H1 (cell line): ENCODE data around the gene TMEM178B. TPM values are rescaled to one million over a fixed set of nuclear protein-coding genes. Genes with fewer than 3 reads are reported as not detected.

Source experiments
- CTCF ChIA-PET: fragments of 300-600 bp; sonication (Branson Sonifier 250); formaldehyde crosslinking; loops from one replicate; lab custom pipeline; 2021; ENCODE audit not compliant: partially characterized antibody; lab: Charles Lee
- POLR2A ChIA-PET: fragments of 300-600 bp; sonication (Branson Sonifier 250); formaldehyde crosslinking; loops from one replicate; lab custom pipeline; 2021; ENCODE audit warnings: inconsistent platforms; ENCODE audit not compliant: partially characterized antibody; lab: Charles Lee
- DNase-seq, 2 experiments: peaks; one replicate each; pipeline versions ENCODE4 v3.0.0 to v3.0.0-alpha.2; 2010 to 2022; ENCODE audit warnings: low spot score in 2 of 2, low read depth in 1 of 2, mixed read lengths in 1 of 2
- FAIRE-seq: peaks from 2 replicates; lab custom pipeline; 2011; peaks lifted over from hg19 to GRCh38; lab: Jason Lieb, UNC
- H2AFZ ChIP-seq: 2 replicates; pipeline ENCODE4 v1.8.1; 2012; ENCODE audit warnings: low read length, inconsistent platforms
- H2AK5ac ChIP-seq: 2 replicates; pipeline ENCODE4 v1.6.1; 2013; ENCODE audit warnings: low read depth, low read length
- H2BK120ac ChIP-seq: replicated peaks from 2 replicates; pipeline ENCODE3; 2013; ENCODE audit warnings: low read depth, low read length, inconsistent platforms
- H2BK12ac ChIP-seq: 2 replicates; pipeline ENCODE4 v1.6.1; 2013; ENCODE audit warnings: low read depth, low read length
- H2BK15ac ChIP-seq: 2 replicates; pipeline ENCODE4 v1.6.1; 2013; ENCODE audit warnings: low read length
- H2BK20ac ChIP-seq: 2 replicates; pipeline ENCODE4 v1.6.1; 2013; ENCODE audit warnings: low read length
- H2BK5ac ChIP-seq: 2 replicates; pipeline ENCODE4 v1.6.1; 2013; ENCODE audit warnings: low read depth, low read length
- H3K14ac ChIP-seq: 2 replicates; pipeline ENCODE4 v1.6.1; 2013; ENCODE audit warnings: inconsistent platforms; ENCODE audit not compliant: insufficient read length
- H3K18ac ChIP-seq: 2 replicates; pipeline ENCODE4 v1.6.1; 2013; ENCODE audit warnings: low read length; ENCODE audit errors: extremely low read depth
- H3K23ac ChIP-seq: 2 replicates; pipeline ENCODE4 v1.6.1; 2013; ENCODE audit warnings: inconsistent platforms; ENCODE audit not compliant: insufficient read length
- H3K23me2 ChIP-seq: 2 replicates; pipeline ENCODE4 v1.6.1; 2013; ENCODE audit warnings: low read depth, low read length
- H3K27ac ChIP-seq: 2 replicates; pipeline ENCODE4 v1.6.1; 2011; ENCODE audit warnings: low read depth, low read length, inconsistent platforms
- H3K27me3 ChIP-seq, 4 experiments: replicated peaks in 1 of 4; 1 replicate in 1 of 4; 2 replicates in 3 of 4; pipeline versions ENCODE4 v1.6.1 to v1.8.1; 2011 to 2013; ENCODE audit warnings: low read length in 3 of 4, mild to moderate bottlenecking in 3 of 4, inconsistent platforms in 2 of 4, mixed read lengths in 2 of 4, moderate library complexity in 1 of 4; ENCODE audit not compliant: control insufficient read depth in 3 of 4, insufficient read depth in 3 of 4; ENCODE audit errors: extremely low read depth in 1 of 4
- H3K36me3 ChIP-seq, 4 experiments: 2 replicates each; pipeline versions ENCODE4 v1.6.1 to v1.8.1; 2011 to 2013; ENCODE audit warnings: mild to moderate bottlenecking in 4 of 4, low read length in 3 of 4, moderate library complexity in 2 of 4, control low read depth in 1 of 4, inconsistent platforms in 1 of 4; ENCODE audit not compliant: insufficient read depth in 4 of 4, control insufficient read depth in 2 of 4
- H3K4ac ChIP-seq: replicated peaks from 2 replicates; pipeline ENCODE3; 2013; ENCODE audit warnings: low read length, low read depth, mixed read lengths, inconsistent platforms; ENCODE audit not compliant: insufficient read length
- H3K4me1 ChIP-seq, 4 experiments: replicated peaks in 1 of 4; 1 replicate in 1 of 4; 2 replicates in 3 of 4; pipeline versions ENCODE4 v1.6.1 to v1.8.1; 2011 to 2013; ENCODE audit warnings: low read length in 3 of 4, inconsistent platforms in 2 of 4, mixed read lengths in 1 of 4; ENCODE audit not compliant: insufficient read depth in 4 of 4, control insufficient read depth in 3 of 4
- H3K4me2 ChIP-seq, 2 experiments: 2 replicates each; pipeline versions ENCODE4 v1.6.1 to v1.8.1; 2011 to 2013; ENCODE audit warnings: low read depth in 2 of 2, low read length in 2 of 2, control low read depth in 1 of 2, inconsistent platforms in 1 of 2, mild to moderate bottlenecking in 1 of 2; ENCODE audit not compliant: insufficient read depth in 1 of 2
- H3K4me3 ChIP-seq, 4 experiments: fragments of 200-600, 300-600 bp in 1 of 4; sonication (generic), shearing (Covaris generic), sonication (Bioruptor Twin) in 1 of 4; 2 replicates each; pipeline versions ENCODE4 v1.5.1 to v1.8.1; 2011 to 2016; ENCODE audit warnings: low read length in 4 of 4, low read depth in 3 of 4, control low read depth in 2 of 4, inconsistent platforms in 2 of 4, mild to moderate bottlenecking in 2 of 4, mixed read lengths in 1 of 4, moderate library complexity in 1 of 4; ENCODE audit not compliant: insufficient read depth in 2 of 4; ENCODE audit errors: extremely low read depth in 1 of 4
- H3K56ac ChIP-seq: replicated peaks from 2 replicates; pipeline ENCODE3; 2013; ENCODE audit warnings: low read depth, mild to moderate bottlenecking, mixed read lengths, low read length, inconsistent platforms; ENCODE audit not compliant: insufficient read length
- H3K79me1 ChIP-seq: 2 replicates; pipeline ENCODE4 v1.6.1; 2013; ENCODE audit warnings: low read depth, low read length, control low read depth
- H3K79me2 ChIP-seq, 2 experiments: 2 replicates each; pipeline versions ENCODE4 v1.6.1 to v1.8.1; 2012 to 2013; ENCODE audit warnings: low read length in 2 of 2, mild to moderate bottlenecking in 2 of 2, inconsistent platforms in 1 of 2; ENCODE audit not compliant: insufficient read depth in 2 of 2, control insufficient read depth in 1 of 2
- H3K9ac ChIP-seq, 4 experiments: replicated peaks in 1 of 4; 1 replicate in 1 of 4; 2 replicates in 3 of 4; pipeline versions ENCODE4 v1.6.1 to v1.8.1; 2011 to 2013; ENCODE audit warnings: low read depth in 3 of 4, low read length in 3 of 4, control low read depth in 2 of 4, mild to moderate bottlenecking in 2 of 4, moderate library complexity in 2 of 4, inconsistent platforms in 1 of 4; ENCODE audit errors: extremely low read depth in 1 of 4
- H3K9me3 ChIP-seq, 2 experiments: 2 replicates each; pipeline versions ENCODE4 v1.6.1 to v1.8.1; 2012 to 2013; ENCODE audit warnings: mild to moderate bottlenecking in 2 of 2, moderate library complexity in 2 of 2, control low read depth in 1 of 2, inconsistent platforms in 1 of 2, low read depth in 1 of 2, low read length in 1 of 2, mixed read lengths in 1 of 2; ENCODE audit not compliant: insufficient read depth in 2 of 2
- H4K20me1 ChIP-seq, 2 experiments: replicated peaks in 1 of 2; 2 replicates each; pipeline versions ENCODE3 to v1.8.1; 2011 to 2013; ENCODE audit warnings: inconsistent platforms in 2 of 2, low read length in 2 of 2, mild to moderate bottlenecking in 1 of 2; ENCODE audit not compliant: insufficient read depth in 2 of 2, control insufficient read depth in 1 of 2
- H4K5ac ChIP-seq: 2 replicates; pipeline ENCODE4 v1.6.1; 2013; ENCODE audit warnings: low read length, low read depth, mixed read lengths, inconsistent platforms; ENCODE audit not compliant: insufficient read length
- H4K8ac ChIP-seq: 2 replicates; pipeline ENCODE4 v1.8.0; 2013; ENCODE audit warnings: mild to moderate bottlenecking, moderate library complexity, low read length, inconsistent platforms; ENCODE audit not compliant: insufficient read depth; ENCODE audit errors: extremely low read depth
- H4K91ac ChIP-seq: replicated peaks from 2 replicates; pipeline ENCODE3; 2013; ENCODE audit warnings: low read length, mixed read lengths, inconsistent platforms; ENCODE audit not compliant: insufficient read length
- BACH1 ChIP-seq: IDR thresholded peaks from 2 replicates; pipeline ENCODE4 v1.6.1; 2012; ENCODE audit warnings: low read length, improper control_type of control experiment
- JUND ChIP-seq: IDR thresholded peaks from 2 replicates; pipeline ENCODE4 v1.6.1; 2011; ENCODE audit warnings: mild to moderate bottlenecking, improper control_type of control experiment, low read length
- KDM5A ChIP-seq: fragments of 200-600 bp; IDR thresholded peaks from 2 replicates; pipeline ENCODE4 v1.7.1; 2012; ENCODE audit warnings: mild to moderate bottlenecking, low read length, inconsistent platforms, mixed read lengths
- MAFK ChIP-seq: IDR thresholded peaks from 2 replicates; pipeline ENCODE4 v1.6.1; 2012; ENCODE audit warnings: low read depth, mild to moderate bottlenecking, improper control_type of control experiment, low read length
- SIX5 ChIP-seq: IDR thresholded peaks from 2 replicates; pipeline ENCODE4 v1.6.1; 2011; ENCODE audit warnings: mild to moderate bottlenecking, low read depth, low read length
- WGBS, 2 experiments: shearing (Covaris generic) in 1 of 2; methylation state at CpG; one replicate each; pipeline versions ENCODE4 v1.1.6 to v1.1.7; 2013 to 2015; ENCODE audit warnings: low lambda C conversion rate in 2 of 2, mixed read lengths in 2 of 2, inconsistent platforms in 1 of 2, low coverage in 1 of 2, missing lambda C conversion rate in 1 of 2; ENCODE audit not compliant: insufficient replicate concordance in 2 of 2, insufficient coverage in 1 of 2, insufficient read length in 1 of 2; ENCODE audit errors: extremely low coverage in 1 of 2, missing lambda C conversion rate in 1 of 2; 5-methylcytosine and 5-hydroxymethylcytosine counted together
- polyA plus RNA-seq, 7 experiments: library from polyadenylated mRNA; depleted of rRNA in 3 of 7; stranded (reverse) in 5 of 7; unstranded in 2 of 7; fragments of >200 nt in 5 of 7; fragments of 200-250 nt in 2 of 7; gene quantifications; 1 replicate in 5 of 7; 2 replicates in 1 of 7; 4 replicates in 1 of 7; pipeline versions ENCODE4 v1.2.1 to v1.2.3, GENCODE V29; 2011 to 2013; ENCODE audit warnings: missing spikeins in 2 of 7, mixed read lengths in 2 of 7
- total RNA-seq: library from RNA; stranded (reverse); fragmentation: NEBNext Ultra II Directional; extraction: Animal tissue kit (Norgen Biotek cat#: 25700); gene quantifications from 2 replicates; pipeline ENCODE4 v1.2.1, GENCODE V29; 2021

TMEM178B gene
- total and polyA plus RNA-seq, 2 of the 8 experiments (the other 6 are each of a cell fraction or from before 2014, with no cell fraction given): 5.3 to 18.1 TPM

DNA sequence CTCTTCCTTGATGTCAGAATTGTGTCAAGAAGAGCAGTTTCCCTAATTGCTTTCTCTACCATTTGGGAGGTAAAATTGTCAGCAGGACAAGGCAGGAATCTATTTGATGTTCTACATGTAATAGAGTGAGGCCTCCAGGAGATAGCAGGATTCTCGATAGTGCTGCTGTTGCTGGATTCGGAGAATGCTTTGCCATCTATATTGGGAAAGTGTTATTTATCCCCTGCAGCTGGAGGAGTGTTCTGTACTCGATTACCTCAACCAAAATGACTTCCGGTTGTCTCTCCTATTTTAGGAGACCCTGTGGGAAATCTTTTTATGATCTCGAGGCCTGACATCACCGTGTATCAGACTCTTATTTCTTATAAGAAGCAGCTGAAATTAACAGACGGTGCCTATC is 217.1 kb downstream of the TMEM178B start:
- Histone ChIP-seq H3K79me2 (no peaks in the 10 kb centered on the region), H3K9me3 (no peaks in the 10 kb centered on the region), H3K9ac (no peak overlapping the region), H3K23me2 (no peaks in the 10 kb centered on the region), H3K27ac (no peak overlapping the region), H2BK15ac (no peak overlapping the region), H2AK5ac (no peak overlapping the region), H3K4me2 (no peak overlapping the region), H4K5ac (no peak overlapping the region), H3K23ac (no peak overlapping the region), H2BK5ac (no peak overlapping the region), H3K4me3 (no peak overlapping the region), H2AFZ (no peak overlapping the region), H3K79me1 (no peaks in the 10 kb centered on the region; the same call in 1 of the 2 replicates), H4K20me1 (peaks cover 0 to 2% of the 10 kb centered on the region in 2 experiments), H3K27me3 (no peaks in the 10 kb centered on the region), H2BK20ac (no peak overlapping the region), H3K14ac (no peak overlapping the region), H3K36me3 (no peaks in the 10 kb centered on the region), H3K18ac (no peak overlapping the region), H2BK120ac (no peak overlapping the region), H2BK12ac (no peak overlapping the region), H4K8ac (no peak overlapping the region), H4K91ac (no peak overlapping the region), H3K56ac (no peak overlapping the region), H3K4me1 (peaks cover 0 to 16% (median 7%) of the 10 kb centered on the region in 4 experiments; a peak in 5 of 7 replicates), H3K4ac (no peak overlapping the region)
- FAIRE-seq (no peak), DNase-seq (no peak)
- POLR2A ChIA-PET: no interaction called here
- TF ChIP-seq SIX5: no peak
- no peak for TF ChIP-seq JUND
- no peak for TF ChIP-seq BACH1
- no peak for TF ChIP-seq MAFK
- TF ChIP-seq KDM5A: no peak
- WGBS, 2 experiments: 90% methylated on average over 7 of the region's 7 CpGs; no CpG with 5 or more reads in 1 of the 2 experiments
- CTCF ChIA-PET: interaction anchor here (1.2 kb wide), 1 partner anchor 9 kb away, joined by 3 read pairs; no protein-coding TSS in a partner anchor
